GM23338 (cell line): ENCODE results near the gene ADAMTS20.

Experiments used
- EZH2 ChIP-seq: fragments of 200-600 bp; sonication (generic); IDR thresholded peaks from one replicate; pipeline ENCODE4 v1.8.0; 2017; ENCODE audit warnings: antibody characterized with exemption, mild to moderate bottlenecking, low read depth; ENCODE audit not compliant: unreplicated experiment
- POLR2AphosphoS5 ChIP-seq: IDR thresholded peaks from 2 replicates; pipeline ENCODE4 v1.6.1; 2016; ENCODE audit warnings: antibody characterized with exemption, low read depth
- TF ChIP-seq, protein P1 (sequence below), 2 experiments: fragments of 200-600 bp in 1 of 2; sonication (generic) in 1 of 2; conservative IDR thresholded peaks; 2 replicates each; pipeline versions ENCODE4 v1.5.1 to v1.6.1; 2016 to 2017; ENCODE audit warnings: antibody characterized with exemption in 2 of 2, low read depth in 2 of 2, mild to moderate bottlenecking in 2 of 2, moderate library complexity in 1 of 2

DNA sequence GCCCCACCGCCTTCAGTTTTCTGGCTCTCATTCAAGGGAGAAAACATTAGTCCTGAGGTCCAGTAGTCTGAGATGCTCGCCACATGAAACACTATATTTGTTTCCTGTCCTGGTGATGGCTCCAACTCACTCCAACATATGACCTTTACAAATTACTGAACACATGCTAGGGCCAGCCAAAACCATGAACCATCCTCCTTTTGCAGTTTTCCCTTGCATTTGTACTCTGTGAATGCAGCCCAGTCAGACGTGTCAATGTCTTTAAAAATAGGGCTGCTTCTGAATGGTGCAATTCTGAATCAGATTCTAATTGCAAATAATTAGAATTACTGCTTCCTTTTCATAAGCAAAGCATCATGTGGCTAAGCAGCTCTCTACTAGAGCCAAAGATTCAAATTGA is 36.0 kb downstream of the ADAMTS20 start:
- TF ChIP-seq EZH2, result no peak
- TF ChIP-seq, protein P1, sequence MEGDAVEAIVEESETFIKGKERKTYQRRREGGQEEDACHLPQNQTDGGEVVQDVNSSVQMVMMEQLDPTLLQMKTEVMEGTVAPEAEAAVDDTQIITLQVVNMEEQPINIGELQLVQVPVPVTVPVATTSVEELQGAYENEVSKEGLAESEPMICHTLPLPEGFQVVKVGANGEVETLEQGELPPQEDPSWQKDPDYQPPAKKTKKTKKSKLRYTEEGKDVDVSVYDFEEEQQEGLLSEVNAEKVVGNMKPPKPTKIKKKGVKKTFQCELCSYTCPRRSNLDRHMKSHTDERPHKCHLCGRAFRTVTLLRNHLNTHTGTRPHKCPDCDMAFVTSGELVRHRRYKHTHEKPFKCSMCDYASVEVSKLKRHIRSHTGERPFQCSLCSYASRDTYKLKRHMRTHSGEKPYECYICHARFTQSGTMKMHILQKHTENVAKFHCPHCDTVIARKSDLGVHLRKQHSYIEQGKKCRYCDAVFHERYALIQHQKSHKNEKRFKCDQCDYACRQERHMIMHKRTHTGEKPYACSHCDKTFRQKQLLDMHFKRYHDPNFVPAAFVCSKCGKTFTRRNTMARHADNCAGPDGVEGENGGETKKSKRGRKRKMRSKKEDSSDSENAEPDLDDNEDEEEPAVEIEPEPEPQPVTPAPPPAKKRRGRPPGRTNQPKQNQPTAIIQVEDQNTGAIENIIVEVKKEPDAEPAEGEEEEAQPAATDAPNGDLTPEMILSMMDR (conservative IDR thresholded peaks at IDR 0.05; ENCODE audit: low read depth in 2 of 2), result no peak
- no peak for TF ChIP-seq POLR2AphosphoS5
